ENCODE data around the gene DGCR2. TPM values are rescaled to one million over a fixed set of nuclear protein-coding genes. Genes with fewer than 3 reads are reported as not detected.

DGCR2 gene
- total and polyA plus RNA-seq, 10 of the 15 experiments (the other 5 are each of a cell fraction or from before 2014, with no cell fraction given): 0.19 to 28.4 (median 16.0) TPM

GRCh38 chr22:19059481-19060278, 62.5 kb downstream of the DGCR2 start (continued):
- TF ChIP-seq BHLHE40 (IDR thresholded peaks at IDR 0.05; ENCODE audit: borderline replicate concordance in 1 of 2, low read depth in 2 of 2, low read length in 1 of 2) (no peak), ESRRA (IDR thresholded peaks at IDR 0.05; ENCODE audit: low read length) (no peak), TARDBP (IDR thresholded peaks at IDR 0.05; ENCODE audit: borderline replicate concordance) (no peak), NRF1 (conservative IDR thresholded peaks at IDR 0.05; ENCODE audit: low read depth, low read length) (no peak), NFYA (IDR thresholded peaks at IDR 0.05; ENCODE audit: borderline replicate concordance, low read depth, low read length) (no peak), ZBED1 (IDR thresholded peaks at IDR 0.05; ENCODE audit: borderline replicate concordance) (no peak)

GRCh38 chr22:19058713-19059451, 63.3 kb downstream of the DGCR2 start:
- intact Hi-C loops (cut with micrococcal nuclease; ENCODE audit: unreplicated experiment): no loop called here
- ChIA-PET CTCF (interaction anchor here (0.5 kb wide), 1 partner anchor 60 kb away, joined by 3 read pairs; no protein-coding TSS in a partner anchor), SMC1A (ENCODE audit: uncharacterized antibody, unreplicated experiment) (no interaction called here), RAD21 (ENCODE audit: unreplicated experiment) (no interaction called here), POLR2A (no interaction called here)
- no peaks in the 10 kb centered on the region for H3K27me3 ChIP-seq (replicated peaks in 1 of 2; ENCODE audit: control insufficient read depth in 2 of 2, insufficient read depth in 2 of 2, low read length in 1 of 2)
- no peak for ATAC-seq
- no peaks in the 10 kb centered on the region for H4K20me1 ChIP-seq (ENCODE audit: control insufficient read depth, insufficient read depth)
- no peaks in the 10 kb centered on the region for H3K79me2 ChIP-seq (ENCODE audit: control insufficient read depth, insufficient read depth, low read length)
- no peak for DNase-seq (ENCODE audit: low read depth, low spot score)
- BruUV-seq (replicated peaks): no TSS peak
- no peaks in the 10 kb centered on the region for H3K4me1 ChIP-seq (ENCODE audit: control insufficient read depth, insufficient read depth, low read length)
- peaks cover 13 to 15% of the 10 kb centered on the region in 2 experiments; a peak in 3 of 4 replicates for H3K36me3 ChIP-seq (ENCODE audit: control insufficient read depth in 2 of 2, insufficient read depth in 2 of 2, low read length in 1 of 2)
- no peak overlapping the region for H3K27ac ChIP-seq (ENCODE audit: control insufficient read depth, insufficient read depth)
- FAIRE-seq: no peak
- H3K4me3 ChIP-seq: no peak overlapping the region
- 83% methylated on average over 16 of the region's 16 CpGs for WGBS (ENCODE audit: insufficient coverage, insufficient replicate concordance, low lambda C conversion rate, missing lambda C conversion rate)
- H3K9me3 ChIP-seq (replicated peaks; ENCODE audit: control insufficient read depth, insufficient read depth, low read length): no peaks in the 10 kb centered on the region
- in situ Hi-C loops (cut with MboI): no loop called here
- H3K4me2 ChIP-seq (ENCODE audit: control insufficient read depth, insufficient read depth): no peak overlapping the region
- H2AFZ ChIP-seq (ENCODE audit: control insufficient read depth, low read depth, low read length): no peak overlapping the region
- H3K9ac ChIP-seq (ENCODE audit: control insufficient read depth, insufficient read depth, low read length): no peak overlapping the region
- TF ChIP-seq ELK1 (IDR thresholded peaks at IDR 0.05; ENCODE audit: low read depth, low read length) (no peak), REST (IDR thresholded peaks at IDR 0.05; ENCODE audit: low read depth, low read length) (no peak), ASH2L (IDR thresholded peaks at IDR 0.05; ENCODE audit: borderline replicate concordance, low read depth) (no peak), HCFC1 (IDR thresholded peaks at IDR 0.05; ENCODE audit: low read length) (no peak), SMAD1 (IDR thresholded peaks at IDR 0.05; ENCODE audit: low read depth, partially characterized antibody) (no peak), PRDM15 (CRISPR knock-in tag; IDR thresholded peaks at IDR 0.05) (no peak)
